ENCODE data around the gene MINDY1.

DNA sequence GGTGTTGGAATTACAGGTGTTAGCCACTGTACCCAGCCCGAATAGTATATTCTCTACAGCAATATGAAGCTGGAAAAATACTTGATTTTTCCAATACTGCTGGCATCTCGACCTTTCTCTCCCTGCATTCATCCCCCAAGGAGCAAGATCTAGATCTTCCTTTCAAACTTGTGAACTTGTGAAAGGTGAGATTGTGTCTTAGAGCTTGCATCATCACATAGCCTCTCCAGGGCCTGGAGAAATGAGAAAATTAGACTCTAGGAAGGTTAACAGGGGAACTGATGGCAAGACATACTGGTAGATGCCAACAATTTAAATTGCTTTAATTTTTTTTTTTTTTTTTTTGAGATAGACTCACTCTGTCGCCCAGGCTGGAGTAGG is 3.6 kb upstream of the MINDY1 start:
- no peak for TF ChIP-seq EZH2 (optimal IDR thresholded peaks at IDR 0.05; ENCODE audit: low read depth, low read length)
- TF ChIP-seq, protein P1, sequence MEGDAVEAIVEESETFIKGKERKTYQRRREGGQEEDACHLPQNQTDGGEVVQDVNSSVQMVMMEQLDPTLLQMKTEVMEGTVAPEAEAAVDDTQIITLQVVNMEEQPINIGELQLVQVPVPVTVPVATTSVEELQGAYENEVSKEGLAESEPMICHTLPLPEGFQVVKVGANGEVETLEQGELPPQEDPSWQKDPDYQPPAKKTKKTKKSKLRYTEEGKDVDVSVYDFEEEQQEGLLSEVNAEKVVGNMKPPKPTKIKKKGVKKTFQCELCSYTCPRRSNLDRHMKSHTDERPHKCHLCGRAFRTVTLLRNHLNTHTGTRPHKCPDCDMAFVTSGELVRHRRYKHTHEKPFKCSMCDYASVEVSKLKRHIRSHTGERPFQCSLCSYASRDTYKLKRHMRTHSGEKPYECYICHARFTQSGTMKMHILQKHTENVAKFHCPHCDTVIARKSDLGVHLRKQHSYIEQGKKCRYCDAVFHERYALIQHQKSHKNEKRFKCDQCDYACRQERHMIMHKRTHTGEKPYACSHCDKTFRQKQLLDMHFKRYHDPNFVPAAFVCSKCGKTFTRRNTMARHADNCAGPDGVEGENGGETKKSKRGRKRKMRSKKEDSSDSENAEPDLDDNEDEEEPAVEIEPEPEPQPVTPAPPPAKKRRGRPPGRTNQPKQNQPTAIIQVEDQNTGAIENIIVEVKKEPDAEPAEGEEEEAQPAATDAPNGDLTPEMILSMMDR (IDR thresholded peaks at IDR 0.05; ENCODE audit: low read length): no peak

All from MM.1S (cell line).